H9 (cell line): ENCODE data around the gene LIMA1. TPM values are rescaled to one million over a fixed set of nuclear protein-coding genes. Genes with fewer than 3 reads are reported as not detected.

Source experiments
- DNase-seq: peaks from one replicate; pipeline ENCODE4 v3.0.0-alpha.2; 2017
- H2AFZ ChIP-seq: one replicate; pipeline ENCODE4 v1.6.1; 2013; ENCODE audit warnings: mild to moderate bottlenecking, low read length, control low read depth, moderate library complexity
- H2AK5ac ChIP-seq: 2 replicates; pipeline ENCODE4 v1.6.1; 2013; ENCODE audit warnings: low read length, control low read depth, mixed read lengths; ENCODE audit not compliant: insufficient read length
- H2BK120ac ChIP-seq: one replicate; pipeline ENCODE4 v1.6.1; 2013; ENCODE audit warnings: low read depth, mild to moderate bottlenecking, low read length, control low read depth, inconsistent platforms; ENCODE audit not compliant: poor library complexity, severe bottlenecking
- H2BK12ac ChIP-seq: 2 replicates; pipeline ENCODE4 v1.6.1; 2013; ENCODE audit warnings: low read length, control low read depth, mixed read lengths, low read depth; ENCODE audit not compliant: insufficient read length
- H2BK15ac ChIP-seq: 2 replicates; pipeline ENCODE4 v1.6.1; 2013; ENCODE audit warnings: low read depth, low read length, control low read depth
- H2BK20ac ChIP-seq: one replicate; pipeline ENCODE4 v1.6.1; 2013; ENCODE audit warnings: low read depth, mild to moderate bottlenecking, low read length, control low read depth, inconsistent platforms; ENCODE audit not compliant: poor library complexity, severe bottlenecking
- H2BK5ac ChIP-seq: 2 replicates; pipeline ENCODE4 v1.6.1; 2013; ENCODE audit warnings: low read length, control low read depth, mixed read lengths; ENCODE audit not compliant: insufficient read length
- H3K14ac ChIP-seq: 2 replicates; pipeline ENCODE4 v1.6.1; 2013; ENCODE audit warnings: low read length, control low read depth; ENCODE audit not compliant: insufficient read depth
- H3K18ac ChIP-seq: 2 replicates; pipeline ENCODE4 v1.6.1; 2013; ENCODE audit warnings: low read depth, mild to moderate bottlenecking, mixed read lengths, low read length, control low read depth; ENCODE audit not compliant: insufficient read length
- H3K23ac ChIP-seq: 2 replicates; pipeline ENCODE4 v1.6.1; 2013; ENCODE audit warnings: low read length, control low read depth, mixed read lengths, low read depth; ENCODE audit not compliant: insufficient read length
- H3K23me2 ChIP-seq: 2 replicates; pipeline ENCODE4 v1.6.1; 2013; ENCODE audit warnings: low read depth, mild to moderate bottlenecking, mixed read lengths, low read length, control low read depth; ENCODE audit not compliant: insufficient read length, poor library complexity, severe bottlenecking
- H3K27ac ChIP-seq: 2 replicates; pipeline ENCODE4 v1.5.1; 2013; ENCODE audit warnings: low read length, control low read depth, mixed read lengths, low read depth; ENCODE audit not compliant: insufficient read length
- H3K27me3 ChIP-seq: 2 replicates; pipeline ENCODE4 v1.6.1; 2013; ENCODE audit warnings: low read length, control low read depth, inconsistent platforms; ENCODE audit not compliant: insufficient read depth
- H3K4ac ChIP-seq: 2 replicates; pipeline ENCODE4 v1.6.1; 2013; ENCODE audit warnings: low read depth, mild to moderate bottlenecking, control low read depth, inconsistent platforms, low read length, moderate library complexity
- H3K4me1 ChIP-seq: 2 replicates; pipeline ENCODE4 v1.6.1; 2013; ENCODE audit warnings: low read length, control low read depth, inconsistent platforms; ENCODE audit not compliant: insufficient read depth
- H3K4me2 ChIP-seq: 2 replicates; pipeline ENCODE4 v1.6.1; 2013; ENCODE audit warnings: low read length, control low read depth, mixed read lengths; ENCODE audit not compliant: insufficient read length, insufficient read depth
- H3K56ac ChIP-seq: 2 replicates; pipeline ENCODE4 v1.6.1; 2013; ENCODE audit warnings: low read depth, mild to moderate bottlenecking, mixed read lengths, low read length, control low read depth; ENCODE audit not compliant: insufficient read length
- H3K79me1 ChIP-seq: 2 replicates; pipeline ENCODE4 v1.6.1; 2013; ENCODE audit warnings: low read depth, mild to moderate bottlenecking, moderate library complexity, low read length, control low read depth, inconsistent platforms; ENCODE audit not compliant: insufficient read depth, poor library complexity, severe bottlenecking
- H3K79me2 ChIP-seq: 2 replicates; pipeline ENCODE4 v1.6.1; 2013; ENCODE audit warnings: low read length, control low read depth, inconsistent platforms; ENCODE audit not compliant: insufficient read depth
- H3K9ac ChIP-seq: 2 replicates; pipeline ENCODE4 v1.6.1; 2013; ENCODE audit warnings: low read length, control low read depth, mixed read lengths; ENCODE audit not compliant: insufficient read length; ENCODE audit errors: extremely low read depth
- H3K9me3 ChIP-seq: one replicate; pipeline ENCODE4 v1.6.1; 2013; ENCODE audit warnings: low read depth, low read length, inconsistent platforms; ENCODE audit not compliant: control insufficient read depth
- H3T11ph ChIP-seq: one replicate; pipeline ENCODE4 v1.6.1; 2013; ENCODE audit warnings: mild to moderate bottlenecking, low read length, control low read depth, inconsistent platforms
- H4K20me1 ChIP-seq: one replicate; pipeline ENCODE4 v1.6.1; 2013; ENCODE audit not compliant: control insufficient read depth, insufficient read length, insufficient read depth
- H4K5ac ChIP-seq: 2 replicates; pipeline ENCODE4 v1.6.1; 2013; ENCODE audit warnings: low read depth, mild to moderate bottlenecking, mixed read lengths, low read length, control low read depth; ENCODE audit not compliant: insufficient read length
- H4K8ac ChIP-seq: replicated peaks from 2 replicates; pipeline ENCODE4 v1.6.1; 2013; ENCODE audit warnings: low read length, control low read depth, mixed read lengths, low read depth; ENCODE audit not compliant: insufficient read length
- H4K91ac ChIP-seq: 2 replicates; pipeline ENCODE4 v1.6.1; 2013; ENCODE audit warnings: low read depth, mild to moderate bottlenecking, moderate library complexity, mixed read lengths, low read length, control low read depth; ENCODE audit not compliant: insufficient read length
- H3K27ac Mint-ChIP-seq, 3 experiments: 2 replicates in 2 of 3; 3 replicates in 1 of 3; pipeline ENCODE4 v1.8.0; 2020 to 2021; ENCODE audit warnings: mixed read lengths in 3 of 3, mild to moderate bottlenecking in 1 of 3, moderate library complexity in 1 of 3
- H3K27me3 Mint-ChIP-seq: 2 replicates; pipeline ENCODE4 v1.8.0; 2021; ENCODE audit warnings: low read depth, mild to moderate bottlenecking, moderate library complexity, mixed read lengths
- H3K36me3 Mint-ChIP-seq, 3 experiments: 2 replicates in 2 of 3; 3 replicates in 1 of 3; pipeline ENCODE4 v1.8.0; 2020 to 2021; ENCODE audit warnings: low read depth in 3 of 3, mixed read lengths in 3 of 3; ENCODE audit not compliant: insufficient read depth in 1 of 3
- H3K4me1 Mint-ChIP-seq, 2 experiments: 2 replicates each; pipeline ENCODE4 v1.8.0; 2020; ENCODE audit warnings: mixed read lengths in 2 of 2
- H3K4me3 Mint-ChIP-seq, 2 experiments: 2 replicates in 1 of 2; 3 replicates in 1 of 2; pipeline ENCODE4 v1.8.0; 2020 to 2021; ENCODE audit warnings: mild to moderate bottlenecking in 2 of 2, mixed read lengths in 2 of 2, moderate library complexity in 1 of 2
- H3K9me3 Mint-ChIP-seq, 2 experiments: 2 replicates in 1 of 2; 3 replicates in 1 of 2; pipeline ENCODE4 v1.8.0; 2020; ENCODE audit warnings: mild to moderate bottlenecking in 2 of 2, mixed read lengths in 2 of 2, moderate library complexity in 1 of 2
- CTCF ChIP-seq: fragments of 200-600 bp; sonication (generic); conservative IDR thresholded peaks from 3 replicates; pipeline ENCODE4 v1.8.0; 2021; ENCODE audit warnings: antibody characterized with exemption, mild to moderate bottlenecking
- WGBS: extraction: QIAGEN DNeasy Blood & Tissue Kit; methylation state at CpG from one replicate; pipeline ENCODE4 v1.1.7; 2013; ENCODE audit warnings: missing lambda C conversion rate, low lambda C conversion rate, mixed read lengths; ENCODE audit not compliant: insufficient read length; ENCODE audit errors: extremely low coverage; 5-methylcytosine and 5-hydroxymethylcytosine counted together
- total RNA-seq: library from RNA; stranded (reverse); gene quantifications from 2 replicates; pipeline ENCODE4 v1.2.1, GENCODE V29; 2021

LIMA1 gene
- total RNA-seq, 1 experiment from 2014 or later, result 40.8 TPM

- Histone ChIP-seq H3K23me2 (no peaks in the 10 kb centered on the region), H3K18ac (no peak overlapping the region), H2AK5ac (no peak overlapping the region), H3K4ac (no peak overlapping the region), H2AFZ (no peak overlapping the region), H3K79me2 (no peaks in the 10 kb centered on the region), H2BK5ac (no peak overlapping the region), H4K8ac (no peak overlapping the region), H3K23ac (no peak overlapping the region), H2BK120ac (no peak overlapping the region), H3T11ph (no peak overlapping the region), H3K4me2 (no peak overlapping the region), H3K27me3 (no peaks in the 10 kb centered on the region), H3K14ac (no peak overlapping the region), H3K9ac (no peak overlapping the region), H3K56ac (no peak overlapping the region), H3K9me3 (no peaks in the 10 kb centered on the region), H3K27ac (no peak overlapping the region), H2BK12ac (no peak overlapping the region), H4K5ac (no peak overlapping the region), H2BK15ac (no peak overlapping the region), H4K91ac (no peak overlapping the region), H2BK20ac (no peak overlapping the region), H3K4me1 (no peaks in the 10 kb centered on the region), H4K20me1 (no peaks in the 10 kb centered on the region), H3K79me1 (no peaks in the 10 kb centered on the region)
- Mint-ChIP-seq H3K9me3 (no peaks in the 10 kb centered on the region), H3K36me3 (no peaks in the 10 kb centered on the region), H3K27me3 (no peaks in the 10 kb centered on the region), H3K4me3 (no peak overlapping the region), H3K27ac (no peak overlapping the region), H3K4me1 (no peaks in the 10 kb centered on the region; a peak in 1 of 4 replicates)
- no peak for DNase-seq
- TF ChIP-seq CTCF, result no peak
- no CpG with 5 or more reads among the region's 2 CpGs for WGBS
Observed at GRCh38 chr12:50256761-50257160, 26.6 kb downstream of the LIMA1 start.
